Measurements from ENCODE around the gene RTL5. TPM values are rescaled to one million over a fixed set of nuclear protein-coding genes. Genes with fewer than 3 reads are reported as not detected.

The RTL5 gene
- polyA plus RNA-seq, 3 donors, result 21.4 to 24.6 (median 22.1) TPM

GRCh38 chrX:72120837-72121236, 10.9 kb downstream of the RTL5 start:
- DNase-seq (ENCODE audit: extremely low read depth in 1 of 11, low read depth in 9 of 11, low spot score in 4 of 11), result no peak

- DNase-seq (ENCODE audit: extremely low read depth in 1 of 11, low read depth in 9 of 11, low spot score in 4 of 11), result no peak
These were observed 14.0 kb downstream of the RTL5 start for GRCh38 chrX:72117636-72118210.

- no peak for DNase-seq (ENCODE audit: extremely low read depth in 1 of 11, low read depth in 9 of 11, low spot score in 4 of 11)
These were observed 16.3 kb downstream of the RTL5 start for GRCh38 chrX:72115380-72115779.

GRCh38 chrX:72114807-72115206, 16.9 kb downstream of the RTL5 start:
- no peak for DNase-seq (ENCODE audit: extremely low read depth in 1 of 11, low read depth in 9 of 11, low spot score in 4 of 11)

GRCh38 chrX:72114306-72114705, 17.4 kb downstream of the RTL5 start:
- DNase-seq (ENCODE audit: extremely low read depth in 1 of 11, low read depth in 9 of 11, low spot score in 4 of 11), result no peak

- no peak for DNase-seq (ENCODE audit: extremely low read depth in 1 of 11, low read depth in 9 of 11, low spot score in 4 of 11)
These were observed 18.3 kb downstream of the RTL5 start for GRCh38 chrX:72113461-72113860.

GRCh38 chrX:72110876-72111708, 20.6 kb downstream of the RTL5 start:
- no peak for DNase-seq (ENCODE audit: extremely low read depth in 1 of 11, low read depth in 9 of 11, low spot score in 4 of 11)

- no peak for DNase-seq (ENCODE audit: extremely low read depth in 1 of 11, low read depth in 9 of 11, low spot score in 4 of 11)
These were observed 21.5 kb downstream of the RTL5 start for GRCh38 chrX:72110051-72110875.

- DNase-seq (ENCODE audit: extremely low read depth in 1 of 11, low read depth in 9 of 11, low spot score in 4 of 11), result no peak
These were observed 23.0 kb downstream of the RTL5 start for GRCh38 chrX:72108666-72109065.

- no peak for DNase-seq (ENCODE audit: extremely low read depth in 1 of 11, low read depth in 9 of 11, low spot score in 4 of 11)
These were observed 23.7 kb downstream of the RTL5 start for GRCh38 chrX:72107841-72108595.

- DNase-seq (ENCODE audit: extremely low read depth in 1 of 11, low read depth in 9 of 11, low spot score in 4 of 11), result no peak
These were observed 24.4 kb downstream of the RTL5 start for GRCh38 chrX:72107320-72107719.

GRCh38 chrX:72105436-72105835, 26.3 kb downstream of the RTL5 start:
- no peak for DNase-seq (ENCODE audit: extremely low read depth in 1 of 11, low read depth in 9 of 11, low spot score in 4 of 11)

- peak in 3 of 11 donors; percentile 45 to 63 (median 55) for DNase-seq (ENCODE audit: extremely low read depth in 1 of 11, low read depth in 9 of 11, low spot score in 4 of 11)
These were observed 29.0 kb downstream of the RTL5 start for GRCh38 chrX:72102760-72103159.

GRCh38 chrX:72102126-72102525, 29.6 kb downstream of the RTL5 start:
- DNase-seq (ENCODE audit: extremely low read depth in 1 of 11, low read depth in 9 of 11, low spot score in 4 of 11), result no peak

GRCh38 chrX:72101597-72102037, 30.1 kb downstream of the RTL5 start:
- DNase-seq (ENCODE audit: extremely low read depth in 1 of 11, low read depth in 9 of 11, low spot score in 4 of 11), result no peak

GRCh38 chrX:72100824-72101351, 30.8 kb downstream of the RTL5 start:
- no peak for DNase-seq (ENCODE audit: extremely low read depth in 1 of 11, low read depth in 9 of 11, low spot score in 4 of 11)

- no peak for DNase-seq (ENCODE audit: extremely low read depth in 1 of 11, low read depth in 9 of 11, low spot score in 4 of 11)
These were observed 31.5 kb downstream of the RTL5 start for GRCh38 chrX:72100051-72100755.

GRCh38 chrX:72097098-72097497, 34.6 kb downstream of the RTL5 start:
- DNase-seq (ENCODE audit: extremely low read depth in 1 of 11, low read depth in 9 of 11, low spot score in 4 of 11), result no peak

All from renal cortex interstitium (tissue), 11 donors.